GM12878 (cell line): ENCODE results near the gene STAT5A. TPM values are rescaled to one million over a fixed set of nuclear protein-coding genes. Genes with fewer than 3 reads are reported as not detected.
A peak's percentile ranks its signal among the peaks of the same experiment; 100 is the strongest.

ENCODE experiments used
- ATAC-seq: fragments of 200-7000 bp; cut with Tn5 transposase; 3 replicates; pipeline ENCODE4 v1.9.1; 2020; ENCODE audit warnings: mild to moderate bottlenecking, moderate library complexity
- BruUV-seq: library from RNA; stranded (reverse); fragments of 400-500 nt; replicated peaks from 2 replicates; lab custom pipeline; 2021; lab: Mats Ljungman, UMichigan
- CTCF ChIA-PET: fragments of 300-600 bp; sonication (Branson Sonifier 250); formaldehyde crosslinking; extraction: SDS; loops from one replicate; lab custom pipeline; 2021; ENCODE audit warnings: inconsistent platforms; lab: Yijun Ruan, JAX
- POLR2A ChIA-PET: fragments of 350-600 bp; formaldehyde crosslinking; extraction: SDS; loops from one replicate; lab custom pipeline; 2021; ENCODE audit warnings: inconsistent platforms; lab: Charles Lee
- RAD21 ChIA-PET: fragments of 300-600 bp; sonication (Branson Sonifier 250); formaldehyde crosslinking; loops from one replicate; lab custom pipeline; 2023; ENCODE audit warnings: antibody characterized with exemption; ENCODE audit not compliant: unreplicated experiment; lab: Charles Lee
- SMC1A ChIA-PET: fragments of 300-600 bp; sonication (Branson Sonifier 250); formaldehyde crosslinking; loops from one replicate; lab custom pipeline; 2023; ENCODE audit not compliant: unreplicated experiment, uncharacterized antibody; lab: Charles Lee
- DNase-seq: peaks from one replicate; pipeline ENCODE4 v3.0.0-alpha.2; 2011; ENCODE audit warnings: low read depth, low spot score
- FAIRE-seq: peaks from 3 replicates; lab custom pipeline; 2011; peaks lifted over from hg19 to GRCh38; lab: Jason Lieb, UNC
- H2AFZ ChIP-seq: 2 replicates; pipeline ENCODE4 v1.6.0; 2011; ENCODE audit warnings: low read depth, low read length, control low read depth; ENCODE audit not compliant: control insufficient read depth
- H3K27ac ChIP-seq: 2 replicates; pipeline ENCODE4 v1.5.1; 2011; ENCODE audit warnings: control low read depth; ENCODE audit not compliant: control insufficient read depth, insufficient read depth
- H3K27me3 ChIP-seq, 2 experiments: replicated peaks in 1 of 2; 2 replicates each; pipeline versions ENCODE4 v1.6.0 to v1.6.1; 2011; ENCODE audit warnings: low read length in 1 of 2; ENCODE audit not compliant: control insufficient read depth in 2 of 2, insufficient read depth in 2 of 2
- H3K36me3 ChIP-seq, 2 experiments: 2 replicates each; pipeline ENCODE4 v1.5.1; 2011; ENCODE audit warnings: low read length in 1 of 2; ENCODE audit not compliant: control insufficient read depth in 2 of 2, insufficient read depth in 2 of 2
- H3K4me1 ChIP-seq: 2 replicates; pipeline ENCODE4 v1.6.1; 2011; ENCODE audit warnings: mild to moderate bottlenecking, low read length, moderate library complexity, mixed read lengths; ENCODE audit not compliant: control insufficient read depth, insufficient read depth
- H3K4me2 ChIP-seq: 2 replicates; pipeline ENCODE4 v1.6.0; 2011; ENCODE audit warnings: control low read depth; ENCODE audit not compliant: control insufficient read depth, insufficient read depth
- H3K4me3 ChIP-seq: fragments of 200-600 bp; sonication (generic); 2 replicates; pipeline ENCODE4 v1.5.1; 2016
- H3K79me2 ChIP-seq: 2 replicates; pipeline ENCODE4 v1.6.0; 2011; ENCODE audit warnings: low read length; ENCODE audit not compliant: control insufficient read depth, insufficient read depth
- H3K9ac ChIP-seq: 2 replicates; pipeline ENCODE4 v1.8.0; 2011; ENCODE audit warnings: low read length, control low read depth, mixed read lengths; ENCODE audit not compliant: control insufficient read depth, insufficient read depth
- H3K9me3 ChIP-seq: replicated peaks from 3 replicates; pipeline ENCODE4 v1.5.1; 2011; ENCODE audit warnings: mild to moderate bottlenecking, low read length; ENCODE audit not compliant: control insufficient read depth, insufficient read depth
- H4K20me1 ChIP-seq: 2 replicates; pipeline ENCODE4 v1.6.0; 2011; ENCODE audit not compliant: control insufficient read depth, insufficient read depth
- CHD1 ChIP-seq: IDR thresholded peaks from 2 replicates; pipeline ENCODE4 v1.6.1; 2012; ENCODE audit warnings: low read depth, low read length, improper control_type of control experiment
- CREB1 ChIP-seq: IDR thresholded peaks from 2 replicates; pipeline ENCODE4 v1.6.1; 2012; ENCODE audit warnings: low read depth, mild to moderate bottlenecking, inconsistent platforms
- HDAC2 ChIP-seq: fragments of 200-600 bp; sonication (generic); IDR thresholded peaks from 2 replicates; pipeline ENCODE4 v1.6.1; 2017
- IKZF2 ChIP-seq, 2 experiments: fragments of 450-650 bp; IDR thresholded peaks; 2 replicates each; pipeline ENCODE4 v1.6.1; 2017; ENCODE audit warnings: mild to moderate bottlenecking in 2 of 2, moderate library complexity in 2 of 2
- MTA3 ChIP-seq: IDR thresholded peaks from 2 replicates; pipeline ENCODE4 v1.6.1; 2012; ENCODE audit warnings: low read length, inconsistent platforms, borderline replicate concordance
- MYB ChIP-seq: fragments of 150-350 bp; IDR thresholded peaks from 2 replicates; pipeline ENCODE4 v1.6.1; 2014; ENCODE audit warnings: mild to moderate bottlenecking, low read depth, low read length, borderline replicate concordance
- POU2F2 ChIP-seq: IDR thresholded peaks from 3 replicates; pipeline ENCODE4 v1.6.1; 2011; ENCODE audit warnings: low read depth, mild to moderate bottlenecking, low read length, borderline replicate concordance
- RCOR1 ChIP-seq: conservative IDR thresholded peaks from 2 replicates; pipeline ENCODE4 v1.6.1; 2012; ENCODE audit warnings: low read depth, low read length, improper control_type of control experiment
- RELA ChIP-seq: fragments of 450-650 bp; IDR thresholded peaks from 2 replicates; pipeline ENCODE4 v1.8.0; 2014; ENCODE audit warnings: borderline replicate concordance; ENCODE audit not compliant: partially characterized antibody
- SREBF2 ChIP-seq: IDR thresholded peaks from 2 replicates; pipeline ENCODE4 v1.6.1; 2012; ENCODE audit warnings: mild to moderate bottlenecking, low read length
- WGBS: methylation state at CpG from one replicate; pipeline ENCODE4 v1.1.6; 2016; ENCODE audit warnings: low lambda C conversion rate; ENCODE audit not compliant: insufficient replicate concordance, insufficient coverage; ENCODE audit errors: missing lambda C conversion rate; 5-methylcytosine and 5-hydroxymethylcytosine counted together
- in situ Hi-C: fragments of 300-500 bp; cut with MboI; formaldehyde crosslinking; loops from 9 replicates; pipeline ENCODE4 v1.14.3; 2018; ENCODE audit warnings: mixed read lengths
- intact Hi-C: fragments of 100-400 bp; cut with micrococcal nuclease; formaldehyde crosslinking; loops from one replicate; pipeline ENCODE4 v1.14.2; 2022; ENCODE audit not compliant: unreplicated experiment
- polyA plus RNA-seq, 11 experiments: library from polyadenylated mRNA; depleted of rRNA in 4 of 11; unstranded in 6 of 11; stranded (reverse) in 5 of 11; fragments of >200 nt; fragmentation: Nextera tagmentation in 4 of 11; fragmentation: Illumina TruSeq in 1 of 11; extraction: Ambion mirVana in 4 of 11; extraction: Trizol in 1 of 11; gene quantifications; 1 replicate in 1 of 11; 2 replicates in 10 of 11; pipeline versions ENCODE4 v1.2.1 to v1.2.3, GENCODE V29; 2011 to 2016; ENCODE audit warnings: inconsistent platforms in 2 of 11, missing spikeins in 2 of 11, low read depth in 1 of 11
- total RNA-seq, 4 experiments: library from RNA; depleted of rRNA in 3 of 4; stranded (reverse); fragments of >200 nt in 3 of 4; fragmentation: Illumina TruSeq in 1 of 4; extraction: Trizol in 1 of 4; gene quantifications; 2 replicates each; pipeline versions ENCODE4 v1.2.1 to v1.2.3, GENCODE V29; 2013 to 2021
- TF ChIP-seq, protein P1 (sequence below): fragments of 450-650 bp; formaldehyde crosslinking; IDR thresholded peaks from 2 replicates; pipeline ENCODE4 v1.4.0; 2022; ENCODE audit warnings: mild to moderate bottlenecking, moderate library complexity
- TF ChIP-seq, protein P2 (sequence below): fragments of 450-650 bp; IDR thresholded peaks from 2 replicates; pipeline ENCODE4 v1.6.1; 2017; ENCODE audit warnings: low read depth, mild to moderate bottlenecking, moderate library complexity

Gene STAT5A
- total and polyA plus RNA-seq, 10 of the 15 experiments (the other 5 are each of a cell fraction or from before 2014, with no cell fraction given): 14.8 to 86.4 (median 41.5) TPM

DNA sequence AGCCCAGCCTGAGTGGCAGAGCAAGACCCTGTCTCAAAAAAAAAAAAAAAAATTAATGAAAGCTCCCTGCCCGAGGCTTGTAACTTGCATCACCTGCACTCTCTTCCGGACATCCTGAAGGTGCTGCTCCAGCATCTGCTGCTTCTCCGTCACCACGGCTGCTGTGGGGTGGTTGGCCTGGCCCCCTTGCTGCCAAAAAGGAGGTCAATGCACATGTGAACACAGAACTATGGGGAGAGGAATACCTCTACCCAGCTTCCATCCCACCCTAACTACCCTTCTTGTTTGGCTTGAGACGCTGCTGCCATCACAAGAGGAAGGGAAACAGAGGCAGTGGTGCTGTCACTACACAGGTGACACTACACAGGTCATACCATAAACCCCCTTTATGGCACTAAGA is 50.9 kb downstream of the STAT5A start:
- no peak for ATAC-seq
- in situ Hi-C loops: no loop called here
- TF ChIP-seq SREBF2: no peak
- TF ChIP-seq IKZF2 (IDR thresholded peaks at IDR 0.05): no peak
- TF ChIP-seq, all 136 proteins: peak for 0
- ChIA-PET CTCF (interaction anchor here (3.0 to 6.3 kb wide), 2 partner anchors 50 to 65 kb away, joined by 14 to 48 read pairs; partner anchors contain the start of gene STAT3), SMC1A (interaction anchor here (1.2 to 4.8 kb wide), 4 partner anchors 18 to 64 kb away, joined by 3 to 32 read pairs (median 9); partner anchors contain the start of gene STAT3), RAD21 (interaction anchor here (2.8 kb wide), 1 partner anchor 64 kb away, joined by 14 read pairs; no protein-coding TSS in a partner anchor), POLR2A (interaction anchor here (0.6 to 2.7 kb wide), 6 partner anchors 10 to 117 kb away, joined by 3 to 29 read pairs (median 4); partner anchors contain the start of gene STAT3)
- intact Hi-C loops: loop anchor here (5.0 kb wide), 1 partner anchor 48 kb away; the partner anchor contains the start of gene STAT3
- Histone ChIP-seq H3K27me3 (no peaks in the 10 kb centered on the region), H2AFZ (no peak overlapping the region), H3K36me3 (peaks cover 9 to 34% of the 10 kb centered on the region in 2 experiments), H3K4me3 (no peak overlapping the region), H3K4me1 (peaks cover 64% of the 10 kb centered on the region), H3K79me2 (peaks cover 14% of the 10 kb centered on the region), H3K27ac (no peak overlapping the region; the same call in 1 of the 2 replicates), H3K4me2 (no peak overlapping the region), H3K9ac (no peak overlapping the region), H4K20me1 (no peaks in the 10 kb centered on the region), H3K9me3 (no peaks in the 10 kb centered on the region)
- no peak for DNase-seq
- no peak for FAIRE-seq
- no TSS peak for BruUV-seq
- WGBS: 77% methylated on average over 5 of the region's 5 CpGs

DNA sequence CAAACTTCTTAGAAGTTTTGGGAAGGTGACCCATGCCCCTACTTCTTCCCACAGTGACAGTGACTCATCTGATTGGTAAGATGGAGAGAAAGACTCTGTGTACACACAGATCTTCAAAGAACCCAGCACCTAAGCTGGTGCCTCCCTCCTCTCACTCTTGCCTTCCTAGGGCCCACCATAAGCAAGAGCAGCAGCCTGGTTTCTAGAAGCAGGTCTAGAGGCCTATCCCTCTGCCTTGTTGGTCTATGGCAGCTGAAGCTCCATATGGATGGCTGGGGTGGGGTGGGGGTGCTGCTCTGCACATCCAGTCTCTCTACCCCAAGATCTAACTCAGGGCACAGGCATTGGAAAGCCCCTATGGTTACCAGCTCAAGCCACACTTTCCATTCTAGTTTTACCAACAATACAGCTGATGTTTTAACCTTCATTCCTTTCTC is 52.4 kb downstream of the STAT5A start:
- BruUV-seq: TSS peak; percentile 51
- in situ Hi-C loops (no loop called here), intact Hi-C loops (no loop called here)
- Histone ChIP-seq H4K20me1 (no peaks in the 10 kb centered on the region), H3K27me3 (no peaks in the 10 kb centered on the region), H3K27ac (peak overlapping the region; percentile 88), H3K4me1 (peaks cover 61% of the 10 kb centered on the region), H2AFZ (no peak overlapping the region), H3K4me2 (peak overlapping the region; percentile 73), H3K4me3 (no peak overlapping the region), H3K9ac (no peak overlapping the region), H3K9me3 (no peaks in the 10 kb centered on the region), H3K36me3 (peaks cover 4 to 29% of the 10 kb centered on the region in 2 experiments), H3K79me2 (peaks cover 11% of the 10 kb centered on the region)
- DNase-seq (no peak), ATAC-seq (peak; percentile 78), FAIRE-seq (peak; percentile 47)
- ChIA-PET RAD21 (interaction anchor here (0.8 to 3.5 kb wide), 10 partner anchors 8 to 66 kb away, joined by 3 to 21 read pairs (median 4); partner anchors contain the start of gene STAT3), POLR2A (interaction anchor here (0.6 to 2.7 kb wide), 9 partner anchors 18 to 283 kb away, joined by 3 to 29 read pairs (median 4); partner anchors contain the start of gene STAT3), CTCF (interaction anchor here (0.7 to 6.3 kb wide), 9 partner anchors 16 to 186 kb away, joined by 3 to 48 read pairs (median 3); partner anchors contain the start of gene STAT3), SMC1A (interaction anchor here (0.6 to 4.8 kb wide), 17 partner anchors 9 to 340 kb away, joined by 3 to 32 read pairs (median 4); partner anchors contain the start of gene STAT3)
- TF ChIP-seq RCOR1 (no peak), HDAC2 (no peak), CREB1 (no peak), MTA3 (no peak), RELA (no peak), POU2F2 (no peak), CHD1 (no peak), MYB (no peak)
- TF ChIP-seq, protein P1, sequence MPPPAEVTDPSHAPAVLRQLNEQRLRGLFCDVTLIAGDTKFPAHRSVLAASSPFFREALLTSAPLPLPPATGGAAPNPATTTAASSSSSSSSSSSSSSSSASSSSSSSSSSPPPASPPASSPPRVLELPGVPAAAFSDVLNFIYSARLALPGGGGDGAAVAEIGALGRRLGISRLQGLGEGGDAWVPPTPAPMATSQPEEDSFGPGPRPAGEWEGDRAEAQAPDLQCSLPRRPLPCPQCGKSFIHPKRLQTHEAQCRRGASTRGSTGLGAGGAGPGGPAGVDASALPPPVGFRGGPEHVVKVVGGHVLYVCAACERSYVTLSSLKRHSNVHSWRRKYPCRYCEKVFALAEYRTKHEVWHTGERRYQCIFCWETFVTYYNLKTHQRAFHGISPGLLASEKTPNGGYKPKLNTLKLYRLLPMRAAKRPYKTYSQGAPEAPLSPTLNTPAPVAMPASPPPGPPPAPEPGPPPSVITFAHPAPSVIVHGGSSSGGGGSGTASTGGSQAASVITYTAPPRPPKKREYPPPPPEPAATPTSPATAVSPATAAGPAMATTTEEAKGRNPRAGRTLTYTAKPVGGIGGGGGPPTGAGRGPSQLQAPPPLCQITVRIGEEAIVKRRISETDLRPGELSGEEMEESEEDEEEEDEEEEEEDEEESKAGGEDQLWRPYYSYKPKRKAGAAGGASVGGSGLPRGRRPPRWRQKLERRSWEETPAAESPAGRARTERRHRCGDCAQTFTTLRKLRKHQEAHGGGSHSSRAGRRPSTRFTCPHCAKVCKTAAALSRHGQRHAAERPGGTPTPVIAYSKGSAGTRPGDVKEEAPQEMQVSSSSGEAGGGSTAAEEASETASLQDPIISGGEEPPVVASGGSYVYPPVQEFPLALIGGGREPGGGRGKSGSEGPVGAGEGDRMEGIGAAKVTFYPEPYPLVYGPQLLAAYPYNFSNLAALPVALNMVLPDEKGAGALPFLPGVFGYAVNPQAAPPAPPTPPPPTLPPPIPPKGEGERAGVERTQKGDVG (CRISPR knock-in tag): no peak
- TF ChIP-seq, protein P2, sequence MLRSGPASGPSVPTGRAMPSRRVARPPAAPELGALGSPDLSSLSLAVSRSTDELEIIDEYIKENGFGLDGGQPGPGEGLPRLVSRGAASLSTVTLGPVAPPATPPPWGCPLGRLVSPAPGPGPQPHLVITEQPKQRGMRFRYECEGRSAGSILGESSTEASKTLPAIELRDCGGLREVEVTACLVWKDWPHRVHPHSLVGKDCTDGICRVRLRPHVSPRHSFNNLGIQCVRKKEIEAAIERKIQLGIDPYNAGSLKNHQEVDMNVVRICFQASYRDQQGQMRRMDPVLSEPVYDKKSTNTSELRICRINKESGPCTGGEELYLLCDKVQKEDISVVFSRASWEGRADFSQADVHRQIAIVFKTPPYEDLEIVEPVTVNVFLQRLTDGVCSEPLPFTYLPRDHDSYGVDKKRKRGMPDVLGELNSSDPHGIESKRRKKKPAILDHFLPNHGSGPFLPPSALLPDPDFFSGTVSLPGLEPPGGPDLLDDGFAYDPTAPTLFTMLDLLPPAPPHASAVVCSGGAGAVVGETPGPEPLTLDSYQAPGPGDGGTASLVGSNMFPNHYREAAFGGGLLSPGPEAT: peak; percentile 78
